Measurements from ENCODE around the gene TMEM190. TPM values are rescaled to one million over a fixed set of nuclear protein-coding genes. Genes with fewer than 3 reads are reported as not detected.

Gene TMEM190
- total and polyA plus RNA-seq, 9 of the 15 experiments (the other 6 are each of a cell fraction or from before 2014, with no cell fraction given): not detected

GRCh38 chr19:55407800-55408532, 31.3 kb downstream of the TMEM190 start (continued):
- TF ChIP-seq TFE3 (CRISPR knock-in tag; IDR thresholded peaks at IDR 0.05) (peak; percentile 97), CBFB (CRISPR knock-in tag; IDR thresholded peaks at IDR 0.05) (no peak), HMBOX1 (IDR thresholded peaks at IDR 0.05) (no peak), KLF10 (CRISPR knock-in tag; IDR thresholded peaks at IDR 0.05) (no peak), ZNF609 (CRISPR knock-in tag; IDR thresholded peaks at IDR 0.05; ENCODE audit: borderline replicate concordance) (no peak), ZNF354B (CRISPR knock-in tag; IDR thresholded peaks at IDR 0.05) (no peak), C11orf30 (IDR thresholded peaks at IDR 0.05; ENCODE audit: low read depth) (peak; percentile 18; the same call in 1 of the 2 replicates), NFATC3 (IDR thresholded peaks at IDR 0.05) (no peak), HDAC3 (IDR thresholded peaks at IDR 0.05; ENCODE audit: borderline replicate concordance, partially characterized antibody) (no peak), MTF1 (CRISPR knock-in tag; IDR thresholded peaks at IDR 0.05; ENCODE audit: borderline replicate concordance) (no peak), ETV6 (IDR thresholded peaks at IDR 0.05; ENCODE audit: borderline replicate concordance in 1 of 2, low read depth in 2 of 2, low read length in 1 of 2) (no peak), ETV6 (CRISPR knock-in tag; IDR thresholded peaks at IDR 0.05; ENCODE audit: borderline replicate concordance) (no peak), ZNF77 (CRISPR knock-in tag; IDR thresholded peaks at IDR 0.05) (no peak), DPF2 (IDR thresholded peaks at IDR 0.05) (no peak; the same call in 1 of the 2 replicates), CHAMP1 (IDR thresholded peaks at IDR 0.05) (peak; percentile 91; the same call in 1 of the 2 replicates), ZNF184 (CRISPR knock-in tag; IDR thresholded peaks at IDR 0.05) (no peak), NCOA4 (IDR thresholded peaks at IDR 0.05; ENCODE audit: partially characterized antibody) (no peak), MEF2D (tag; conservative IDR thresholded peaks at IDR 0.05; ENCODE audit: low read depth) (0 out of 2 replicates have a peak, but pooled peaks have one; percentile 14), IFI16 (CRISPR knock-in tag; IDR thresholded peaks at IDR 0.05) (no peak), HDGF (IDR thresholded peaks at IDR 0.05) (no peak)

Data from K562 (cell line).